HG03097 (cell line): Measurements from ENCODE around the gene TMPRSS12.
"Not testable (repeated sequence)": the region's sequence is repeated elsewhere in the genome, so short reads cannot be mapped to it uniquely, and the experiment has no call there.

Experiments used
- ATAC-seq: cut with Tn5 transposase; IDR thresholded peaks from one replicate; pipeline ENCODE4 v1.9.1; 2021; ENCODE audit not compliant: unreplicated experiment, low FRiP score

The TMPRSS12 gene

GRCh38 chr12:50924439-50925341 lies 82.0 kb downstream of the TMPRSS12 start:
- peak; percentile 88 for ATAC-seq

GRCh38 chr12:50925342-50925651 lies 82.6 kb downstream of the TMPRSS12 start:
- no peak for ATAC-seq

GRCh38 chr12:50925920-50926319 lies 83.2 kb downstream of the TMPRSS12 start:
- no peak for ATAC-seq

- ATAC-seq = no peak
These were observed 83.7 kb downstream of the TMPRSS12 start for GRCh38 chr12:50926415-50926814.

- ATAC-seq = not testable (repeated sequence)
These were observed 84.2 kb downstream of the TMPRSS12 start for GRCh38 chr12:50926932-50927331.

- no peak for ATAC-seq
These were observed 84.6 kb downstream of the TMPRSS12 start for GRCh38 chr12:50927356-50927755.

GRCh38 chr12:50927766-50928224 lies 85.1 kb downstream of the TMPRSS12 start:
- ATAC-seq = no peak

GRCh38 chr12:50928392-50928791 lies 85.7 kb downstream of the TMPRSS12 start:
- ATAC-seq = no peak

GRCh38 chr12:50929831-50930230 lies 87.1 kb downstream of the TMPRSS12 start:
- ATAC-seq = no peak

GRCh38 chr12:50930477-50930876 lies 87.8 kb downstream of the TMPRSS12 start:
- not testable (repeated sequence) for ATAC-seq

- ATAC-seq = no peak
These were observed 90.1 kb downstream of the TMPRSS12 start for GRCh38 chr12:50932787-50933280.

- ATAC-seq = no peak
These were observed 90.9 kb downstream of the TMPRSS12 start for GRCh38 chr12:50933459-50934124.

GRCh38 chr12:50934371-50934851 lies 91.7 kb downstream of the TMPRSS12 start:
- ATAC-seq = no peak

GRCh38 chr12:50934981-50935807 lies 92.5 kb downstream of the TMPRSS12 start:
- no peak for ATAC-seq

- no peak for ATAC-seq
These were observed 94.2 kb downstream of the TMPRSS12 start for GRCh38 chr12:50936821-50937530.
